K562 (cell line): Measurements from ENCODE around the gene NXN. TPM values are rescaled to one million over a fixed set of nuclear protein-coding genes. Genes with fewer than 3 reads are reported as not detected.

Source experiments
- ATF1 ChIP-seq, 2 experiments: fragments of 450-650 bp in 1 of 2; IDR thresholded peaks; 2 replicates each; pipeline ENCODE4 v1.6.1; 2016; ENCODE audit warnings: missing compliant biosample characterization in 1 of 2, missing genetic modification characterization in 1 of 2
- CUX1 ChIP-seq: fragments of 200-800 bp; sonication (Bioruptor generic); IDR thresholded peaks from 2 replicates; pipeline ENCODE4 v1.6.1; 2016; ENCODE audit warnings: missing genetic modification characterization, missing compliant biosample characterization
- MTA2 ChIP-seq: fragments of 450-650 bp; IDR thresholded peaks from 2 replicates; pipeline ENCODE4 v1.6.1; 2016; ENCODE audit warnings: low read depth
- PHF21A ChIP-seq: fragments of 450-650 bp; IDR thresholded peaks from 2 replicates; pipeline ENCODE4 v1.6.1; 2017; ENCODE audit warnings: low read depth, borderline replicate concordance
- SNIP1 ChIP-seq: fragments of 450-650 bp; IDR thresholded peaks from 2 replicates; pipeline ENCODE4 v1.7.1; 2017; ENCODE audit warnings: low read depth, mild to moderate bottlenecking
- TAF9B ChIP-seq: fragments of 450-650 bp; IDR thresholded peaks from 2 replicates; pipeline ENCODE4 v1.6.1; 2018; ENCODE audit warnings: mild to moderate bottlenecking; ENCODE audit not compliant: partially characterized antibody
- THRA ChIP-seq: fragments of 450-650 bp; IDR thresholded peaks from 2 replicates; pipeline ENCODE4 v1.6.1; 2017; ENCODE audit warnings: mild to moderate bottlenecking, moderate library complexity
- ZNF121 ChIP-seq: sonication (generic); formaldehyde crosslinking; conservative IDR thresholded peaks from 2 replicates; pipeline ENCODE4 v1.8.0; 2022; ENCODE audit warnings: missing genetic modification reagents
- ZZZ3 ChIP-seq: fragments of 450-650 bp; IDR thresholded peaks from 2 replicates; pipeline ENCODE4 v1.6.1; 2016; ENCODE audit warnings: antibody characterized with exemption, mild to moderate bottlenecking, moderate library complexity
- polyA plus RNA-seq, 8 experiments: library from polyadenylated mRNA; depleted of rRNA in 4 of 8; stranded (reverse) in 5 of 8; unstranded in 3 of 8; fragments of >200 nt; fragmentation: Nextera tagmentation in 2 of 8; fragmentation: Illumina TruSeq in 1 of 8; extraction: Ambion mirVana in 2 of 8; extraction: Trizol in 1 of 8; gene quantifications; 2 replicates each; pipeline versions ENCODE4 v1.2.1 to v1.2.3, GENCODE V29; 2011 to 2014; ENCODE audit warnings: inconsistent platforms in 1 of 8, missing spikeins in 1 of 8
- total RNA-seq, 7 experiments: library from RNA; depleted of rRNA in 6 of 7; stranded (reverse); fragments of >200 nt in 6 of 7; fragmentation: Illumina TruSeq in 2 of 7; extraction: Trizol in 2 of 7; gene quantifications; 2 replicates each; pipeline versions ENCODE4 v1.2.1 to v1.2.3, GENCODE V29; 2011 to 2021; ENCODE audit warnings: low replicate concordance in 1 of 7
- TF ChIP-seq, protein P1 (sequence below), 2 experiments: fragments of 450-650 bp in 1 of 2; sonication (generic) in 1 of 2; formaldehyde crosslinking in 1 of 2; IDR thresholded peaks; 2 replicates each; pipeline versions ENCODE4 v1.7.1 to v1.9.0; 2016 to 2022; ENCODE audit warnings: inconsistent platforms in 1 of 2, mild to moderate bottlenecking in 1 of 2, missing genetic modification reagents in 1 of 2

The NXN gene
- total and polyA plus RNA-seq, 9 of the 15 experiments (the other 6 are each of a cell fraction or from before 2014, with no cell fraction given): 0.08 to 0.39 (median 0.29) TPM; not detected in 5

DNA sequence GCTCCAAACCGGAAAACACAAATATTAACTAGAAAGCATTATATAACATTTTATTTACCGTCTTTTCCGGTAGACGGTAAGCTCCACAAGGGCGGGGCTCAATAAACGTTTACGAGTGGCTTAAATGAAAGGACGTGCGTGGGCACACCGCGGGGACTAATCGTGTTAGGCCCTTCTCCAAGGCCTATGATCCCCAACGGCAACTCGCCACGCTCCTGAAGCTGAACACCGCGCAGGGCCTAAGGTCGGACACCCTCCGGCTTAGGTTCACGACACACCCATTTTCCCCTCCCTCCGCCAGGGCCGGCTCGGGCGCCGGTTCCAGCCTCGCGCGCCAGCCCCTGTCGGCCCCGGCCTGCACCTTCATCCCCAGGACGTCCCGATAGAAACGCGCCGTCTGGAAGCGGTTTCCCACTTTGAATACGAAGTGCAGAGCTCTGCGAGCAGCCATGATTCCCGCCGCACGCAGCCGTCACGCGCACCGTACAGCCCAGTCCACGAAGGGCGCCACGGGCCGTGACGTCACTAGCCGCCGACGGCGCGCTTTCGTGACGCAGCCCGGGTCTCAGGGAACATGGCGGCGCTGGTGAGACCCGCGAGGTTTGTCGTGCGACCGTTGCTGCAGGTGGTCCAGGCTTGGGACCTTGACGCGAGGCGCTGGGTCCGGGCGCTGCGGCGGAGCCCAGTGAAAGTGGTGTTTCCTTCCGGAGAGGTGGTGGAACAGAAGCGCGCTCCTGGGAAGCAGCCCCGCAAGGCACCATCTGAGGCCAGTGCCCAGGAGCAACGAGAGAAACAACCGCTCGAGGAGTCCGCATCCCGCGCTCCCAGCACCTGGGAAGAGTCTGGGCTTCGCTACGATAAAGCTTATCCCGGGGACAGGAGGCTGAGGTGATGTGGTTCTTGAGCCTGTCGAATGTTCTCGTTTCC is 197.5 kb downstream of the NXN start, which contains the start of the genes GLOD4 and MRM3 (continued):
- TF ChIP-seq, protein P1, sequence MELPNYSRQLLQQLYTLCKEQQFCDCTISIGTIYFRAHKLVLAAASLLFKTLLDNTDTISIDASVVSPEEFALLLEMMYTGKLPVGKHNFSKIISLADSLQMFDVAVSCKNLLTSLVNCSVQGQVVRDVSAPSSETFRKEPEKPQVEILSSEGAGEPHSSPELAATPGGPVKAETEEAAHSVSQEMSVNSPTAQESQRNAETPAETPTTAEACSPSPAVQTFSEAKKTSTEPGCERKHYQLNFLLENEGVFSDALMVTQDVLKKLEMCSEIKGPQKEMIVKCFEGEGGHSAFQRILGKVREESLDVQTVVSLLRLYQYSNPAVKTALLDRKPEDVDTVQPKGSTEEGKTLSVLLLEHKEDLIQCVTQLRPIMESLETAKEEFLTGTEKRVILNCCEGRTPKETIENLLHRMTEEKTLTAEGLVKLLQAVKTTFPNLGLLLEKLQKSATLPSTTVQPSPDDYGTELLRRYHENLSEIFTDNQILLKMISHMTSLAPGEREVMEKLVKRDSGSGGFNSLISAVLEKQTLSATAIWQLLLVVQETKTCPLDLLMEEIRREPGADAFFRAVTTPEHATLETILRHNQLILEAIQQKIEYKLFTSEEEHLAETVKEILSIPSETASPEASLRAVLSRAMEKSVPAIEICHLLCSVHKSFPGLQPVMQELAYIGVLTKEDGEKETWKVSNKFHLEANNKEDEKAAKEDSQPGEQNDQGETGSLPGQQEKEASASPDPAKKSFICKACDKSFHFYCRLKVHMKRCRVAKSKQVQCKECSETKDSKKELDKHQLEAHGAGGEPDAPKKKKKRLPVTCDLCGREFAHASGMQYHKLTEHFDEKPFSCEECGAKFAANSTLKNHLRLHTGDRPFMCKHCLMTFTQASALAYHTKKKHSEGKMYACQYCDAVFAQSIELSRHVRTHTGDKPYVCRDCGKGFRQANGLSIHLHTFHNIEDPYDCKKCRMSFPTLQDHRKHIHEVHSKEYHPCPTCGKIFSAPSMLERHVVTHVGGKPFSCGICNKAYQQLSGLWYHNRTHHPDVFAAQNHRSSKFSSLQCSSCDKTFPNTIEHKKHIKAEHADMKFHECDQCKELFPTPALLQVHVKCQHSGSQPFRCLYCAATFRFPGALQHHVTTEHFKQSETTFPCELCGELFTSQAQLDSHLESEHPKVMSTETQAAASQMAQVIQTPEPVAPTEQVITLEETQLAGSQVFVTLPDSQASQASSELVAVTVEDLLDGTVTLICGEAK (IDR thresholded peaks at IDR 0.05): peak; percentile 16; the same call in 1 of the 2 replicates
- TF ChIP-seq, protein P1 (CRISPR knock-in tag; IDR thresholded peaks at IDR 0.05): no peak
- TF ChIP-seq MTA2 (no peak), TAF9B (peak; percentile 68), ATF1 (CRISPR knock-in tag; IDR thresholded peaks at IDR 0.05) (peak; percentile 99), ATF1 (tag; IDR thresholded peaks at IDR 0.05) (peak; percentile 100), CUX1 (CRISPR knock-in tag) (no peak), PHF21A (no peak), ZZZ3 (0 out of 2 replicates have a peak, but pooled peaks have one; percentile 40), ZNF121 (CRISPR knock-in tag) (no peak), SNIP1 (no peak), THRA (no peak)
